SKM-1 treated with dmso at 0.1 percent for 144 hours (cell line): ENCODE data around the gene CSMD2.

ENCODE experiments used
- DNase-seq: peaks from one replicate; lab custom pipeline; 2025; ENCODE audit not compliant: unreplicated experiment; lab: John Stamatoyannopoulos, UW

Gene CSMD2

GRCh38 chr1:33906156-33906555 is 258.9 kb downstream of the CSMD2 start:
- no peak for DNase-seq

- DNase-seq, result no peak
These were observed 259.8 kb downstream of the CSMD2 start for GRCh38 chr1:33905241-33905640.

GRCh38 chr1:33903210-33903589 is 261.8 kb downstream of the CSMD2 start:
- no peak for DNase-seq

DNA sequence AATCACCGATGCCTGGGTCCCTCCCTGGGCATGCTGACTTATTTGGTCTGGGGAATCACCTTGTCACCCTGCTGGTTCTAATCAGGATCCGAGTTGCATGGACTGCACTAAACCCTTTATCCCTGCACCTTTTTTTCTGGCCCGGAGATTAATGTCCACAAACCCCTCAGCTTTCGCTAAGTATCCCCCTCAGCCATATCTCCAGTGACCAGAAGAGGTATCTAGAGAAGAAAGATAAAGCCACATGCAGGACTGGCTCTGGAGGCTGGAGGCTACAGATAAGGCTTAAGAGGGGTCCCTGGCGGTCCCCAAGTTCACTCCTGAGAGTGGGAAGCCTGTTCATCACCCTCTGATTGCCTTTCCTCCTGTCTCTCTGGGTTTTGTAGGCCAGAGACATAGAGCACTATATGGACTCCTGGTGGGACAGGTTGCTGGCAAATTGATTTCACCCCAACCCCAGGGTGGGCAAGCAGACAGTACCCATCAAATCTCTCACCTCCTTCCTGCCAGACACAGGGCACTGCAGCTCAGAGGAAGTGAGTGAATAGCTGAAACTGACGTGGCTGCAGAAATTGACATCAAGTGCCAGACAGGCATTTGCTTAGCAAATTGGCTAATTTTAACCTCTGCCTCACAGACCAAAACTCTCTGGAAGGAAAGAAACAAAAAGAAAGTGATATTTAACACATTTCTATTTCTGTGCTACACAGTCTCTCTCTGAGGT is 262.4 kb downstream of the CSMD2 start:
- DNase-seq, result no peak

DNA sequence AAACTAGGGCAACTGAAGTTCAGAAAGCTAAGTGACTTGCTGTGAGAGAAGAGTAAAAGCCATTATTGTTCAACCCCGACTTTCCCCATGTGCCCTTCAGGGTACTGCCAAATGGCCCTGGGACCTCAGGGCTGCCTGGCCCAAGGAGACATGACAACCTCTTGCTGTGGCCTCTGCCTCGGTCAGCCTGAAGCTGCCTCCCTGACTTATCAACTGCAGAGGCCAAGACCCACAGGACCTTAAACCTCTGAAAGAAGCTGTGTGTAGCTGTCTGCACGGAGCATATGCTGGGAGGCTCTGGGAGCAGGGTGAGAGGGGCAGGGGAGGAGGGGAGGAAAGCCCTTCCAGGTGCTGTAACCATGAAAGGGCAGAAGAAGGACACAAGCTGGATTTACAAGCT is 265.3 kb downstream of the CSMD2 start:
- no peak for DNase-seq

- DNase-seq, result no peak
These were observed 266.1 kb downstream of the CSMD2 start for GRCh38 chr1:33898881-33899280.

GRCh38 chr1:33898406-33898805 is 266.6 kb downstream of the CSMD2 start:
- DNase-seq, result no peak

DNA sequence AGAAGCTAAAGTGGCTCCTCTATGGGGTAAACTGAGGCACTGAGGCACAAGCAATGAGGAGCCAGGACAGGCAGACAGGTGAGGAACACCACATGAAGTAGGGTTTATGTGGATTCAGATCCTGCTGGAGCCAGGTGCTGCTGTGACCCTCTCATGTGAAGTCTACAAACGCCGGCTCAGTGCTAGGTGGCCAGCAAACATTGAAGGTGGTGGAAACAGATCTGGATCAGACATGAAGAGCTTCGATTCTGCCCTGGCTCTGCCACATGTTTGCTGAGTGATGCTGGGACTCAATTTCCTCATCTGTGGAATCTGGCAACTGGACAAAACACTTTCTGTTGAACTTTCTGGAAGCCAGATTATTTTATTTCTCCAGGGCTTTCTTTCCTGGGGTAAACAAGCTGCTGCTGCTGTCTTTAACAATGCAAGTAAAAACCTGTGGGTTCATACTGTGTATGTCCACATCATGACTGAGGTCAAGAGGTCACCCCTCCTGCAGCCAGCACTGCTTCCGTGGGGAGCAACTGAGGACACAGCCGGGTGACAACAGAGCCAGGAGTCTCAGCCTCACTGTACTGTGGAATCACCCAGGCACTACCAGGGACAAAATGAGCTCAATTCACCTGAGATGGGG is 267.8 kb downstream of the CSMD2 start:
- DNase-seq, result no peak

- DNase-seq, result no peak
These were observed 269.1 kb downstream of the CSMD2 start for GRCh38 chr1:33895976-33896375.

DNA sequence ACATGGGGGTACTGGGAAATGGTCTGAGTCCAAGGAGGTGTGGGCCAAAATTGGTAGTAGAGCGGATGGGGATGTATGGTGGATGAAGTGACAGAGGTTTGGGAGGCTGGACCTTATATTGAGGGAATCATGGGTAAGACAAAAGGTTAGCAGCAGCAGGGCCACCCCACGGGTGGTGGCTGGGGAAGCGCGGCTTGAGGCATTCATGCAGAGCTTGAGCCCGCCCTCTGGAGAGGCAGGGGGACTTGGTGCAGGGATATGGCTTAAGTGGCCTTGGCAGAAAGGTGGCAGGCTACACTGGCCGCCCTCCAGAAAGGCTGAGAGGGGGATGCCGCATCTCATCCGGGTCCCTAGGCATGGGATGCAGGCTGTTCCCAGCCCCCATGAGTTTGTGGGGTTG is 269.6 kb downstream of the CSMD2 start:
- no peak for DNase-seq

DNA sequence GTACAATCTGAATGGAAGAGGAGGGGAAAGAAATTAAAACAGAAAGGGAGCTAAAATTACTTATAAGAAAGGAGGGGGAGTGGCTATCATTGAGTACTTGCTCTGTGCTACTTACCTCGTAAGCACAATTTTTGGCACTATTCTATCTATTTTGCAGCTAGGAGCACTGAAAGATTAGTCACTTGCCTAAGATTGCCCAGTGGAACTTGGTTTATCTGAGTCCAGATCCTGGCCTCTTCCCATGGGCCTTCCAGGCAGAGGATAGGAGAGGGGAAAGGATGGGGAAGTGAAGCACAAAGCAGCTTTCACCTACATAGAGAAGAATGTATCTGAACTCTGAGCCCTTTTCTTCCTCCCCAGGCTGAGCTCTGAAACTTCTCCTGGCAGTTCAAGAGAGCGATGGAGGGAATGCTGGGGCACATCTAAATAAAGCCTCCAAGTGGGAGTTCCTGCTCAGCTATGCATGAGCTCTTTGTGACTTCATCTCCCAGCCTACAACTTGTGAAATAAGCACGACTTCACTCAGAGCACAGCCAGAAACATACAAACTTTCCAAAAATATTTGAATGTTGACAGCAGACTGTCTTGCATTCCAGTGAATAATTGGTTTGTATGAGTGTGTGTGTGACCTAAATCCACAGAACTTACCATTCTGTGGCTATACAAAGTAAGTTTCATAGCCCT is 271.7 kb downstream of the CSMD2 start:
- DNase-seq, result no peak

DNA sequence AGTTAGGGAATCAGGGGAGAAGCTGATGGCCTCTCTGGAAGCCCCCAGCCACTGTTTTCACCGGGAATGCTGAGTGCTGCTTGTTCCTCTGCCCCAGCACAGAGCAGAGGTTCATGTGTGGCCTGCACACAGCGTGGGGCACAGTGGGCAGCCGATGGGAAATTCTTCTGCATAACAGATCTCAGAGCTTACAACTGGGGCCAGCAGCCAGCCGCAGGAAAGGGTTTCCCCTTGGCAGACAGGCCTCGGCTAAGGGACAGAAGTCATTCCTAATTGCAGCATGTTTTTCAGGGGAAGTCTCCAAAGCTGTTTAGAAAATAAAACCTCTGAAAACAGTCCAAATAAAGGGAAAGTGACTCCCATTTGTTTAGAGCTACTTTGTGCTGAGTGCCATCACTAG is 278.5 kb downstream of the CSMD2 start:
- no peak for DNase-seq

- DNase-seq, result no peak
These were observed 284.7 kb downstream of the CSMD2 start for GRCh38 chr1:33880305-33880704.

DNA sequence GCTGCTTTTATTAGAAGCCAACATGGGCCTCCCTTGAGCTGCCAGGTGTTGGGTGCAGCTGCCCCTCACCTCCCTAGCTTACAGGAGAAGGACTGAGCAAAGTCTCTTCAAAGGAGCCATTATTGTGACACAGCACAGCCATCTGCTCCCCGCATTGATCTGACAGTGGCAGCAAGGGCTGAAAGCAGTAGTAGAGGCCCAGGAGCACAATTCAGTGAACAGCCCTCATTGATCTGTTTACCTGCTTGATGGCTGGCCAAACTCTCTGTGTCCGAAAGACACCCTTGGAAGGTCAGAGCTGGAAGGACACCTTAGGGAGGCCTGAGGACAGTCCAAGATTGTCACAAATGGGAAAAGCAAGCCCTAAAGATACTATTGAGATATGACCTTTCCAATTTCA is 286.6 kb downstream of the CSMD2 start:
- no peak for DNase-seq

DNA sequence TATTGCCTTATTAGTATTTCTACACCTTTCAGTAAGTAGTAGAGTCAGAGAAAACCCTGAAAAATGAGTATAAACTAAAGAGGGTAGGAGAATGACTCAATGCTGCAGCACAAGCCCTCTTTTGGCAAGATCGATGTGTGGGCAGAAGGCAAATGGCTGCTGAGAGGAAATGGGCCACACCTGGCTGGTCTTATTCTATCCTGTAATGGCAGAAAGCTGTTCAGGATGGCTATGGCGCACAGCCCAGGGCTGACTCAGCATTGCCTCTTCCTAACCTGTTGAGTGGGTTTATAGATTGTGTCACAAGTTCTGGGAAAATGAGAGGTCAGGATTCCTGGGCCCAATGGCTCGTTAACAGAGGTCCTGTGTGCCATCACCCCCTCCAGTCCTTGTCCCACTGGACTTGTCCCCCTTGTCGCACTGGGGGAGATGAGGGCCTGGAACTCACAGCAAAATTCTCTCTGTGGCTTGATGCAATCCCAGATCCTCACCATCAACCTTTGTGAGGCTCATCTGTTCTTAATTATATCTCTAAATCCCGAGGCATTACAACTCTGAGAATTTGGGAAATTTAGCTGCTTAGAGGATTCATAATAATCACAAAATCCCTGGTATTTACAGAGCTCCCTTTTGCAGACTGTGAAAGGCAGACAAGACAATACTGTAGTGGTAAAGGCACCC is 287.9 kb downstream of the CSMD2 start:
- no peak for DNase-seq

GRCh38 chr1:33875862-33876261 is 289.2 kb downstream of the CSMD2 start:
- DNase-seq, result no peak

- DNase-seq, result no peak
These were observed 290.4 kb downstream of the CSMD2 start for GRCh38 chr1:33874636-33875035.

DNA sequence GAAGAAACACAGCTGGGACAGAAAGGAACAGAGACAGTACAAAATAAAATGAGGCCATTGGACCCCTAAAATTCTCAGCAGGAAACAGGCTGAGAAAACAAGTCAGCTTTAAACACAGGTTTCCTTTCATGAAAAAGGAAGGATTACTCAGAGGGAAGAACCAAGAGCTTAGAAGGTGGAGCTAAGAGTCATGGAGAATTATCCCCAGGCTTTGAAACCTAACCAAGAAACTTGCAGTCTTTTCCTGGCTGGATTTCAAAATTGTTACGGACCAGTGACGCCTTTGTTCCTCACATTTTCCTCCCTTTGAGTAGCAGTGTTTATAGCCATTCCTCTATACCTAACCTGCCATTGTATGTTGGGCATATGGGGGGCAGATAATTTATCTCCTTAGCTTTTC is 292.3 kb downstream of the CSMD2 start:
- no peak for DNase-seq

GRCh38 chr1:33872275-33872674 is 292.8 kb downstream of the CSMD2 start:
- DNase-seq, result no peak

GRCh38 chr1:33867684-33868083 is 297.3 kb downstream of the CSMD2 start:
- no peak for DNase-seq

DNA sequence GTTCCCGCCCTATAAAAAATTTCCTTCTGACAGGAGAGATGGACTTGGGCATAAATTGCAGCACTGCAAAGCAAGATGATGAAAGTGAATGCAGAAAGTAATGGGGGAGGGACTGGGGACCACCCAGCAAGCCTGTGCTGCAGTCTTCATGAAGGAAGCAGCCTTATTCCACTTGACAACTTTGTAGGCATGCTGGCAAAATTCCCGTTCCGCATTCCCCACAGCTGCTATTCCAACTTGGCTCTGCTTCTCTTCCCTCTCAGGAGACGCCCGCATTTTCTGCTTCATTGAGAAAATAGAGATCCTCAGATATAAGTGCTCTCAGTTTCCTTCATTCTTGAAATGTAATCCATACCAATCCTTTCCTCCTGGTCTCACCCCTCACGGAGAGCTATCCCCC is 298.7 kb downstream of the CSMD2 start:
- DNase-seq, result no peak
